Measurements from ENCODE around the gene PRKACA.

PRKACA gene

DNA sequence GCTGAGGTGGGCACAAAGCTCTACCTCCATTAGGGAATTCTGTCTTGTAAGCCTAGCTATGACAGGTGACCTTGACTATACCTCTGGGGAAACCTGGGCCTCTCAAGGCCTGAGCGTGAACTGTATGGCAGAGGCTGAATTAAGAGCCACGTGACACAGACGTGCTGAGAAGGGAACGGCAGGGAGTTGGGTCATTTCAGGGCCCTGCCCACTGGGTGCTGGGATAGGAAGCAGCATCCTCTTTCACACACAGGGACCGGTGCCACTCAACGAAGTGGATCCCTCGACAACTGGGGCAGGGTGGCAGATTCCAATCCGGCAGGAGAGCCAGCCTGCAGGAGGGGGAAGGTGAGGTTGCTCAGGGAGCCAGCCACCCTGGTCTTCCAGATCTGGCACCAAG is 9.6 kb upstream of the PRKACA start:
- Histone ChIP-seq H3K9me3 (ENCODE audit: control insufficient read depth, low read length) (no peaks in the 10 kb centered on the region), H3K27me3 (replicated peaks; ENCODE audit: control insufficient read depth, insufficient read depth, low read length) (no peaks in the 10 kb centered on the region), H3K4me3 (ENCODE audit: low read length) (no peak overlapping the region), H3K36me3 (ENCODE audit: control insufficient read depth, insufficient read depth, low read length, severe bottlenecking) (no peaks in the 10 kb centered on the region), H3K4me1 (ENCODE audit: control insufficient read depth, insufficient read depth, low read length) (peaks cover 25% of the 10 kb centered on the region), H3K9ac (ENCODE audit: low read length) (peak overlapping the region; percentile 52)
- DNase-seq (ENCODE audit: low read depth): no peak

DNA sequence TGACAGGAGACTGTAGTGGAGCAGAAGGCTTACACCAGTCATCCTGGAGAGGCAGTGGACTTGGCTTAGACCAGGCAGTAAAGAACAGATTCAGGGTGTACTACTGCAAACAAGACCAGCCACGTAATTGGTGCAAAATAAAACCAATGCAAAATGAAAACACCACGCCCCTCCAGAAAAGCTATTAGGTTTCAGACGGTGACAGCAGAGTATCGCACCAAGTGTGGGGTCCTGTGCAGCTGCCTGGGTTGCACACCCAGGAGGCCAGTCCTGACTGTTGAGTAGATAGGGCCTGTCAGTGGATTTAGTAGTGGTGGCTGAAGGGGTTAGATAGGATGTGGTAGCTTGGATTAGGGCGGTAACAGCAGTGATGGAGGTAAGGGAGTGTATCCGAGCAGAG is 5.4 kb upstream of the PRKACA start:
- Histone ChIP-seq H3K4me1 (ENCODE audit: control insufficient read depth, insufficient read depth, low read length) (peaks cover 28% of the 10 kb centered on the region), H3K9ac (ENCODE audit: low read length) (no peak overlapping the region), H3K27me3 (replicated peaks; ENCODE audit: control insufficient read depth, insufficient read depth, low read length) (no peaks in the 10 kb centered on the region), H3K4me3 (ENCODE audit: low read length) (no peak overlapping the region), H3K36me3 (ENCODE audit: control insufficient read depth, insufficient read depth, low read length, severe bottlenecking) (no peaks in the 10 kb centered on the region), H3K9me3 (ENCODE audit: control insufficient read depth, low read length) (no peaks in the 10 kb centered on the region)
- no peak for DNase-seq (ENCODE audit: low read depth)

DNA sequence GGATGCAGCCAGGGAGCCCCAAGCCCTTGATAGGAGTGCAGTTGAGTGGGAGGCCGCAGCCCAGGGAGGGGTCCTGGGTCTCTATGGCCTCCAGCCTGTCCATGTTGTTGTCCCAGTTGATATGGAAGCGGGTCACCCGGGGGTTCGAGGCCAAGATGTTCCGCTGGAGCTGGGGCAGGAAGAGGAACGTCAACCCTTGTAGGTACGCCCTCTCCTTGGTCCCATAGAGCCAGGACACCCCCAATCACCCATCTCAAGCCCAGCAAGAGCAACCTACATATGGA is 2.9 kb upstream of the PRKACA start:
- no peaks in the 10 kb centered on the region for H3K36me3 ChIP-seq (ENCODE audit: control insufficient read depth, insufficient read depth, low read length, severe bottlenecking)
- H3K4me3 ChIP-seq (ENCODE audit: low read length): no peak overlapping the region
- H3K4me1 ChIP-seq (ENCODE audit: control insufficient read depth, insufficient read depth, low read length): peaks cover 28% of the 10 kb centered on the region
- no peaks in the 10 kb centered on the region for H3K9me3 ChIP-seq (ENCODE audit: control insufficient read depth, low read length)
- no peaks in the 10 kb centered on the region for H3K27me3 ChIP-seq (replicated peaks; ENCODE audit: control insufficient read depth, insufficient read depth, low read length)
- DNase-seq (ENCODE audit: low read depth): no peak
- H3K9ac ChIP-seq (ENCODE audit: low read length): no peak overlapping the region

DNA sequence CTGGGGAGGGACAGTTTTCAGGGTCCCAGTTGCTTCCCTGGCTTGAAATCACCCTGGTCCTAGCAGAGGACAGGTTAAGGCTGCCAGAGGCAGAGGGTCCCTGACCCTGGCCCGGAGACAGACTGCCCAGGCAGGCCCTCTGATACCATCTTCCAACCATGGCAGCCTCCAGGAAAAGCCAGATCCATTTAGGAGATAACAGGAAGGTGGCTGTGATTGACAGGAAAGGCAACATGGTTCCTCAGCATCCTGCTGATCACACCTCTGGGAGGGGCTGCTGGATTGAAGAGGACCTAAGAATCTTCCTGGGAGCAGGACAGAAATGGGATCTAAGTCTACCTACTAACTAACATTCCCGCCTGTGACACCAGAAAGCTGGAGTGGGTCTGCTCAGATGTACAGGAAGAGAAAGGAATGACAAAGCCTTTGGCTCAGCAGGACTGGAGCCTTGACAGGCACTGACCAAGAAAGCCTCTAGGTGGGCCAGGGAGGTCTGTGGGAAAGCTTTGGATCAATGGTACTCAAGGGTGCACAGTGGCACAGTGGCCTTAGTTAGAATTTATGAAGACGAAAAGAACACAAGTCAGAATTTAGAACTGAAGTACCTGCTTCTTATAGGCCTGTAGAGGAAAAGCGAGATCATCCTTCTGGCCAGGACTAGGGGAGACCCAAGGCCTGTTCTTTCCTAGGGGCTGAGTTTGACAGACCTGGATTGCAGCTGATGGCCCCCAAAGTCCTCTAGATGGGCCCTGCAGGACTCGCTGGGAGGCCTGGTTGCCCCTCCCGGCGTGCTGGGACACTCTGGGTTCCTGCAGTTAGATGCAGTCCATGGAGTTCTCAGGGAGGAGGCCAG is 2.3 kb upstream of the PRKACA start:
- no peak for DNase-seq (ENCODE audit: low read depth)
- Histone ChIP-seq H3K4me1 (ENCODE audit: control insufficient read depth, insufficient read depth, low read length) (peaks cover 34% of the 10 kb centered on the region), H3K36me3 (ENCODE audit: control insufficient read depth, insufficient read depth, low read length, severe bottlenecking) (no peaks in the 10 kb centered on the region), H3K4me3 (ENCODE audit: low read length) (peak overlapping the region; percentile 79), H3K9ac (ENCODE audit: low read length) (peak overlapping the region; percentile 89), H3K27me3 (replicated peaks; ENCODE audit: control insufficient read depth, insufficient read depth, low read length) (no peaks in the 10 kb centered on the region), H3K9me3 (ENCODE audit: control insufficient read depth, low read length) (no peaks in the 10 kb centered on the region)

DNA sequence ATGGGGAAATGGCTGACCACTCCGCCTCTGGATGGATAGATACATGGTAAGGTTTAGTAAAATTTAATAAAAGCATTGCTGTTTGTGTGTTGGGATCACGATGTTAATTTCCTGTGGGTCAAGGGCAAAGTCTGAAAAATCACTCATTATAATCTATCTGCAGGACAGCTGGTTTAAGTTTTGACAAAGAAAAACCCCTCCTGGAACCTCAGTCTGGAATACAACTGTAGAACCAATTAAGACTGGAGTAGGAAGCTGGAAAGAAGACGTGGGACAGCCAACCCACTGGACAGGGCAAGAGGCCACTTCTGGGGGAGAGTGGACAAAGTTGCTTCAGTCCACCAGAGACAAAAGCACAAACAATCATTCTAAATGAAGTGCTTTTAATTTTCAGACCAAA is 1.6 kb upstream of the PRKACA start:
- no peaks in the 10 kb centered on the region for H3K9me3 ChIP-seq (ENCODE audit: control insufficient read depth, low read length)

DNA sequence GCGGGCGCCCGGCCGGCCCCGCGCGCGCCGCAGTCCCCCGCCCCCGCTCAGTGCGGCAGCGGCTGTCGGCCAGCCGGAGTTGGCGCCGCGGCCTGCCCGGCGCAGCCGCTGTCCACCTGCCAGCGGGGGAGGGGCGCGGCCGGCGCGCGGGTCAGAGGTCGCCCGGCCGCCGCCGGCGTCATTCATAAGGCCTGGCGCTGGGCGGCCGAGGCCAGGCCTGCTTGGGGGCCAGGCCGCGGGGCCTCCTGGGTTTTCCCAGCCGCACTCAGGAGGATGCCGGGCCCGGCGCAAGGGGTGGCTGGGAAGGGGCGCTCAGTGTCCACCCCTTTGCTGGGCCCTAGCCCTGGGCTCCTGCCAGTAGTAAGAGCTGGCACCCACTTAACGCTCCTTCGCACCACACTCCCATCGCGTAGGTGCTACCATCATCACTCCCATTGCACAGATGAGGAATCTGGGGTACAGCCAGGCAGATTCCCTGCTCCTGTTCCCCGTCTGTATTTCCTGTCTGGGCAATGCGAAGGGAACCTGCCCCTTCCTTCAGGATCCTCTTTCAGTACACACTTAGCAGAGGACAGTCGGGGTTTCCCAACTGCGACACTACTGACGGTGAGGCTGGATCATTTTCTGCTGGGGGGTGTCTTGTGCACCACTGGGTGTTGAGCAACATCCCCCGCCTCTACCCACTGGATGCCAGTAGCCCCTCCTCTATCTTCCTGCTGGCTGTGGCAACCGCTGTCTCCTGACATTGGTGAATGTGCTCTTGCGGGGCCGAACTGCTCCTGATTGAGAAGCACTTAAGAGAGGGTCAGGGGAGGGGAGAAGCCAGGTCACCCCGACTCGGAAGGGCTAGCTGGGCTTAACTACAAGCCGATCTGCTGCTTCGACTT is 846 bp upstream of the PRKACA start:
- H3K9me3 ChIP-seq (ENCODE audit: control insufficient read depth, low read length): no peaks in the 10 kb centered on the region
- peaks cover 47% of the 10 kb centered on the region for H3K4me1 ChIP-seq (ENCODE audit: control insufficient read depth, insufficient read depth, low read length)
- H3K4me3 ChIP-seq (ENCODE audit: low read length): peak overlapping the region; percentile 79
- no peaks in the 10 kb centered on the region for H3K36me3 ChIP-seq (ENCODE audit: control insufficient read depth, insufficient read depth, low read length, severe bottlenecking)
- DNase-seq (ENCODE audit: low read depth): peak; percentile 80
- H3K9ac ChIP-seq (ENCODE audit: low read length): peak overlapping the region; percentile 89
- H3K27me3 ChIP-seq (replicated peaks; ENCODE audit: control insufficient read depth, insufficient read depth, low read length): no peaks in the 10 kb centered on the region

More for the DNA sequence above, 1.6 kb upstream of the PRKACA start:
- Histone ChIP-seq H3K4me1 (ENCODE audit: control insufficient read depth, insufficient read depth, low read length) (peaks cover 41% of the 10 kb centered on the region), H3K36me3 (ENCODE audit: control insufficient read depth, insufficient read depth, low read length, severe bottlenecking) (no peaks in the 10 kb centered on the region), H3K9ac (ENCODE audit: low read length) (peak overlapping the region; percentile 89), H3K27me3 (replicated peaks; ENCODE audit: control insufficient read depth, insufficient read depth, low read length) (no peaks in the 10 kb centered on the region), H3K4me3 (ENCODE audit: low read length) (peak overlapping the region; percentile 79)
- DNase-seq (ENCODE audit: low read depth): no peak

DNA sequence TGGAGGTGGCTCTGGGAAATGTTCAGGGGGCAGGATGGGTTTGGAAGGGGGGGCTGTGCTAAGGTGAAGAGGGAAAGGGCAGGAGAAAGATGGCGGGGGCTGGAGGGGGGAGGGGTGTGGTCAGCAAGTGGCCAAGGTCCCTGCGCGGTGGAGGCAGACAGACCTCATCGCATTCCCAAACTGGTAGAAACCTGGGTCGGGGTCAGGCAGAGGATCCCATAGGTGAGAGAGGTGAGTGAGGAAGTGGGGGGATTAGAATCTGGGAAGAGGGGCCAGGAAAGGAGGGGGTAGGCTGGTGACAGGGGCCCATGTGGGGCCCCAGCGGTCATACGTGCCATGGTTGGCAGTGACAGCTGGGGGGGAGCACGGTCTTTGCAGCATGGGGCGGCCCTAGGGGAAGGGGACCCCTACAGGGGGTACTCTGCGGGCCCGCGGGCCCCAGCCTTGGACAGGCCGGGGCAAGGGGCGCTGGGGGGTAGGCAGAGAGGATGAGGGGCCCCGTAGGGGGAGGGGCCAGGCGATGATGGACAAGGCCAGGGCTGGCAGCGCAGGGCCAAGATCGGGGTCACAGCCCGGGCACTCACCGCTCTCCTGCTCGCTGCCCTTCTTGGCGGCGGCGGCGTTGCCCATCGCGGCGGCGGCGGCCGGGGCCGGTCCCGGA is 514 bp downstream of the PRKACA start:
- Histone ChIP-seq H3K36me3 (ENCODE audit: control insufficient read depth, insufficient read depth, low read length, severe bottlenecking) (no peaks in the 10 kb centered on the region), H3K9me3 (ENCODE audit: control insufficient read depth, low read length) (no peaks in the 10 kb centered on the region), H3K4me1 (ENCODE audit: control insufficient read depth, insufficient read depth, low read length) (peaks cover 60% of the 10 kb centered on the region), H3K27me3 (replicated peaks; ENCODE audit: control insufficient read depth, insufficient read depth, low read length) (no peaks in the 10 kb centered on the region), H3K4me3 (ENCODE audit: low read length) (peak overlapping the region; percentile 91), H3K9ac (ENCODE audit: low read length) (peak overlapping the region; percentile 88)
- DNase-seq (ENCODE audit: low read depth): peak; percentile 27

DNA sequence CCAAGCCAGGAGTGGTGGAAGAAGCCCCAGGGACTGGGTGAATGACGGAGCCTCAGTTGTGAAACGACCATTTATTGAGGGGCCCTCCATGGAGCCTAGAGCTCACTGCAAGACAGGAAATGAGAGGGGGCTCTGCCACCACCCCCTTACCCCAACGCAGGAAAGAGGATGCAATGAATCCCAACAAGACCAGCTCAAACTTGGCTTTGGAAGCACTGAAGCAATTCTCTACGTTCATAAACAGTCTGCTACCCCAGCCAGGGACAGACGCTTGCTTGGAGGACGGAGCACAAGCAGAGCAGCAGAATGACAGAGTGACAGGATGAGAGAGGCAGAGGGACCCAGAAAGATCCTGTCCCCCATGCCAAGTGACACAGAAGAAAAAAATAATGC is 1.0 kb downstream of the PRKACA start:
- peaks cover 64% of the 10 kb centered on the region for H3K4me1 ChIP-seq (ENCODE audit: control insufficient read depth, insufficient read depth, low read length)
- H3K9ac ChIP-seq (ENCODE audit: low read length): peak overlapping the region; percentile 88
- H3K4me3 ChIP-seq (ENCODE audit: low read length): peak overlapping the region; percentile 91
- H3K27me3 ChIP-seq (replicated peaks; ENCODE audit: control insufficient read depth, insufficient read depth, low read length): no peaks in the 10 kb centered on the region
- no peaks in the 10 kb centered on the region for H3K9me3 ChIP-seq (ENCODE audit: control insufficient read depth, low read length)
- DNase-seq (ENCODE audit: low read depth): peak; percentile 9
- no peaks in the 10 kb centered on the region for H3K36me3 ChIP-seq (ENCODE audit: control insufficient read depth, insufficient read depth, low read length, severe bottlenecking)

DNA sequence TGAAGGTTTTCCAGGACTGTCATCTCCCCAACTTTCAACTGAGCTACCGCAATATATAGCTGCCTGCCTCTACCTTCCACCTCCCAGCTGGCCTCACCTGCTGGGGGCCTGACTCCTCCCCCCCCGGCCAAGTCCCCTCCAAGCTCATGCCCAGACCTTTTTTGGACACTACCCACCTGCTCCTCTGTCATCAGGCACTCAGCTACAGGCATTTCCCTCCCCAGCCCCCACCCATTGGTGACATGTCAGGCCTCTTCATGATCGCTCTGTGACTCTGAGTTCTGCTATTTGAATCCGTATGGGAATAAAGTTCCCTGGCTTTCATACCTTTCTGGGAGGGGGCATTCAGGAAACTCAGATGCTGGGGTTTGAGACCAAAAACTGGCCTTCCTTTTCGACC is 1.8 kb downstream of the PRKACA start:
- Histone ChIP-seq H3K27me3 (replicated peaks; ENCODE audit: control insufficient read depth, insufficient read depth, low read length) (no peaks in the 10 kb centered on the region), H3K9me3 (ENCODE audit: control insufficient read depth, low read length) (no peaks in the 10 kb centered on the region), H3K9ac (ENCODE audit: low read length) (peak overlapping the region; percentile 88), H3K4me3 (ENCODE audit: low read length) (peak overlapping the region; percentile 91), H3K4me1 (ENCODE audit: control insufficient read depth, insufficient read depth, low read length) (peaks cover 70% of the 10 kb centered on the region), H3K36me3 (ENCODE audit: control insufficient read depth, insufficient read depth, low read length, severe bottlenecking) (peaks cover 3% of the 10 kb centered on the region)
- DNase-seq (ENCODE audit: low read depth): no peak

DNA sequence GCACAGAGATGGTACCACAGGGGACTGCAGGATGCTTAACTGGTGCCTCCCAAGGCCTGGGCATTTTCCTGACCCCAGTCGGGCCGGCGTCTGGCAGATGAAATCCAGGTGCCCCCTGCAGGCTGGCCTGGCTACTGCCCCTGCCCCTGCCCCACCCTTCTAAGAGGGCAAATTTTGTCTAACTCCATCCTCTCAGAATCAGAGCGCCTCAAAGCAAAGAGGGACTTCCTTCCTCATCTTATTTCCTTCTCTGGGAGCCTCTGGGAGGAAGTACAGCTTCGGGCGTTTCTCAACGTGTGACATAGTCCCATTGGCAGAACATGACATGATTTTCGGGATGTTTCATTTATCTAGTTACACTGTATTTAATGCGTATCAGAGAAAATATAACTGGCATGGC is 2.7 kb downstream of the PRKACA start:
- peaks cover 3% of the 10 kb centered on the region for H3K36me3 ChIP-seq (ENCODE audit: control insufficient read depth, insufficient read depth, low read length, severe bottlenecking)
- H3K9me3 ChIP-seq (ENCODE audit: control insufficient read depth, low read length): no peaks in the 10 kb centered on the region
- H3K27me3 ChIP-seq (replicated peaks; ENCODE audit: control insufficient read depth, insufficient read depth, low read length): no peaks in the 10 kb centered on the region
- no peak overlapping the region for H3K4me3 ChIP-seq (ENCODE audit: low read length)
- peak overlapping the region; percentile 41 for H3K9ac ChIP-seq (ENCODE audit: low read length)
- DNase-seq (ENCODE audit: low read depth): peak; percentile 31
- H3K4me1 ChIP-seq (ENCODE audit: control insufficient read depth, insufficient read depth, low read length): peaks cover 77% of the 10 kb centered on the region

DNA sequence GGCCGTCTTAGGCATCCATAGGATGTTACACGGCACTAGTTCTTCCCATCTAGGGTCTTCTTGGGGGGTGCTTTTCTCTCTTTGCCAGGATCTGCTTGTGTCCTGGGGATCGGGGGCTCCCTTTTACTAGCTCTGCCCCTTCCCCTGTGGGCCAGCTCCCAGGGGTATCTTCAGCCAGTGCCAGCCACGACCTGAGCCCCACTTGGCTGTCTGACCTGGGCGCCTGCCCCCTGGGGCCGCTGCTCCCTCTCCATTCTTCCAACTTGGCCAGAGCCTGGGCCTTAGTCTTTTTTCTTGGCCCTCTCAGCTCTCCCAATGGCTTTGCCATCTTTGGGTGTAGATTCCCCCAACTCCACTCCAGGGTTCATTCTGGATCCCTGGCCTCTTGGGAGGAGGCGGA is 3.1 kb downstream of the PRKACA start:
- DNase-seq (ENCODE audit: low read depth): no peak
- H3K36me3 ChIP-seq (ENCODE audit: control insufficient read depth, insufficient read depth, low read length, severe bottlenecking): peaks cover 3% of the 10 kb centered on the region
- peaks cover 73% of the 10 kb centered on the region for H3K4me1 ChIP-seq (ENCODE audit: control insufficient read depth, insufficient read depth, low read length)
- H3K9me3 ChIP-seq (ENCODE audit: control insufficient read depth, low read length): no peaks in the 10 kb centered on the region
- H3K9ac ChIP-seq (ENCODE audit: low read length): peak overlapping the region; percentile 41
- H3K4me3 ChIP-seq (ENCODE audit: low read length): no peak overlapping the region
- no peaks in the 10 kb centered on the region for H3K27me3 ChIP-seq (replicated peaks; ENCODE audit: control insufficient read depth, insufficient read depth, low read length)

All from adipocyte (in vitro differentiated cells).